Naive thymus-derived CD8-positive, alpha-beta T cell (primary cell): ENCODE measurements around the gene FAM117B. TPM values are rescaled to one million over a fixed set of nuclear protein-coding genes. Genes with fewer than 3 reads are reported as not detected.
"Not testable (repeated sequence)": the region's sequence is repeated elsewhere in the genome, so short reads cannot be mapped to it uniquely, and the experiment has no call there.

Source experiments
- ATAC-seq, 2 donors: fragments of 150-1000 bp; cut with Tn5 transposase in 1 of 2; sonication (Bioruptor Pico), chemical (Tn5 transposase) in 1 of 2; 1 replicate in 1 of 2; 2 replicates in 1 of 2; pipeline ENCODE4 v1.10.0; 2021; ENCODE audit warnings: mild to moderate bottlenecking in 2 of 2, moderate library complexity in 2 of 2
- POLR2A ChIA-PET: fragments of 350-600 bp; sonication (Branson Sonifier 250); formaldehyde crosslinking; loops from one replicate; lab custom pipeline; 2021; ENCODE audit warnings: antibody characterized with exemption; lab: Charles Lee
- DNase-seq, 10 donors: peaks; one replicate each; pipeline versions ENCODE4 v3.0.0 to v3.0.0-alpha.2; 2020 to 2022
- H3K27ac Mint-ChIP-seq, 10 donors: one replicate each; pipeline ENCODE4 v1.8.0; 2020 to 2022; ENCODE audit warnings: mild to moderate bottlenecking in 10 of 10, mixed read lengths in 10 of 10, moderate library complexity in 4 of 10, inconsistent platforms in 1 of 10
- H3K27me3 Mint-ChIP-seq, 5 donors: one replicate each; pipeline ENCODE4 v1.8.0; 2021 to 2022; ENCODE audit warnings: mixed read lengths in 5 of 5
- H3K36me3 Mint-ChIP-seq, 3 donors: one replicate each; pipeline ENCODE4 v1.8.0; 2020 to 2022; ENCODE audit warnings: mixed read lengths in 3 of 3, mild to moderate bottlenecking in 2 of 3, inconsistent platforms in 1 of 3
- H3K4me1 Mint-ChIP-seq, 4 donors: one replicate each; pipeline ENCODE4 v1.8.0; 2021 to 2022; ENCODE audit warnings: mixed read lengths in 4 of 4
- H3K4me3 Mint-ChIP-seq, 10 donors: one replicate each; pipeline ENCODE4 v1.8.0; 2020 to 2022; ENCODE audit warnings: mild to moderate bottlenecking in 10 of 10, mixed read lengths in 10 of 10, moderate library complexity in 6 of 10, inconsistent platforms in 1 of 10
- H3K9me3 Mint-ChIP-seq, 9 donors: one replicate each; pipeline ENCODE4 v1.8.0; 2020 to 2022; ENCODE audit warnings: mixed read lengths in 9 of 9, mild to moderate bottlenecking in 3 of 9, inconsistent platforms in 1 of 9, moderate library complexity in 1 of 9
- polyA plus RNA-seq, 3 donors: library from polyadenylated mRNA; unstranded; fragments of 300-500 nt; fragmentation: Illumina TruSeq; gene quantifications; one replicate each; pipeline ENCODE4 v1.2.3, GENCODE V29; 2021
- total RNA-seq, 8 experiments: library from RNA in 2 of 8; stranded (reverse) in 2 of 8; gene quantifications; one replicate each; pipeline ENCODE4 v1.2.3 and lab custom pipeline; 2021 to 2026

Gene FAM117B
- total and polyA plus RNA-seq, 5 experiments from 2014 or later: 11.0 to 57.2 (median 24.4) TPM

DNA sequence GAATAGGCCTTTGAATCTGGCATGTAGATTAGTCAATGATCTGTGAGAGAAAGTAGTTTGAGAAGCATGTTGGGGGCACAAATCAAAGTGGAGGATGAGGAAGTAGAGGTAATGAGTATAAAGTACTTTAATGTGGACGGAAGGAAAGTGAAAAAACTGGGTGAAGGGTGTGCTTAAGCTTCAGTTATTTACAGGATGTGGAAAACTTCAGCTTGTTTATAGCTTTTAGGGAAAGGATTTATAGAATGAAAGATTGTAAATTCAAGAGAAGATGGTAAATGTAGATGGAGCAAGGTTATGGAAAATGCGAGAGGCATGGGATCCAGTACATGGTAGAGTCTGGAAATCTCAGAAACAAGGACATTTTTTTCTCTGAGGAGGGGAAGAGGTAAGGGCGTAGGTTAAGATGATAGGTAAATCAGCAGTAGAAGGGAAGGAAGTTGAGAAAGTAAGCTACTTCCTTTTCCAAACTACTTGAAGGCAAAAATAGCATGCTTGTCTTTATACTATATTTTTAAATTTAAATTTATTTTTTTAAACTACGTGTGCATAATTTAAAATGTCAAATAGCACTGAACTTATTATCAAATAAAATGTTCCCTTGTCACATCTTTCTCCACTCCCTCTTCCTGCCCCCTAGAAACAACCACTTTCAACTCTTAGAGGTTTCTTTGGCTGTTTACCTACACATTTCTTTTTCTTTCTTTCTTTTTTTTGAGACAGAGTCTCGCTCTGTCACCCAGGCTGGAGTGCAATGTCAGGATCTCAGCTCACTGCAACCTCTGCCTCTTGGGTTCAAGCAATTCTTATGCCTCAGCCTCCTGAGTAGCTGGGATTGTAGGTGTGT is 8.5 kb downstream of the FAM117B start:
- H3K27me3 Mint-ChIP-seq: no peaks in the 10 kb centered on the region
- peaks cover 26 to 73% (median 62%) of the 10 kb centered on the region in 4 donors for H3K4me1 Mint-ChIP-seq
- peak overlapping the region in 7 of 10 donors; percentile 87 to 95 (median 91) for H3K27ac Mint-ChIP-seq
- H3K4me3 Mint-ChIP-seq: peak overlapping the region in 8 of 10 donors; percentile 74 to 89 (median 78)
- ATAC-seq: peak; percentile 70 to 79
- POLR2A ChIA-PET: interaction anchor here (0.5 to 2.5 kb wide), 22 partner anchors 8 to 1225 kb away, joined by 3 to 73 read pairs (median 5); partner anchors contain the start of genes CTLA4 and FAM117B
- no peaks in the 10 kb centered on the region for H3K9me3 Mint-ChIP-seq
- peak in 7 of 10 donors; percentile 20 to 87 (median 75) for DNase-seq
- H3K36me3 Mint-ChIP-seq: no peaks in the 10 kb centered on the region

- no peaks in the 10 kb centered on the region for H3K27me3 Mint-ChIP-seq
- H3K4me1 Mint-ChIP-seq: peaks cover 42 to 84% (median 83%) of the 10 kb centered on the region in 4 donors
- peaks cover 0 to 5% (median 0%) of the 10 kb centered on the region in 3 donors for H3K36me3 Mint-ChIP-seq
- DNase-seq: no peak
- ATAC-seq: no peak
- peak overlapping the region; percentile 66 to 96 (median 90) for H3K27ac Mint-ChIP-seq
- H3K4me3 Mint-ChIP-seq: peak overlapping the region in 8 of 10 donors; percentile 23 to 75 (median 60)
- H3K9me3 Mint-ChIP-seq: no peaks in the 10 kb centered on the region
- POLR2A ChIA-PET: interaction anchor here (0.9 kb wide), 1 partner anchor 11 kb away, joined by 4 read pairs; no protein-coding TSS in a partner anchor
Measured at GRCh38 chr2:202652119-202652518, 17.4 kb downstream of the FAM117B start.

GRCh38 chr2:202653890-202654289 is 19.1 kb downstream of the FAM117B start:
- peaks cover 43 to 90% (median 88%) of the 10 kb centered on the region in 4 donors for H3K4me1 Mint-ChIP-seq
- DNase-seq: no peak
- POLR2A ChIA-PET: interaction anchor here (1.5 kb wide), 1 partner anchor 19 kb away, joined by 7 read pairs; the partner anchor contains the start of gene FAM117B

DNA sequence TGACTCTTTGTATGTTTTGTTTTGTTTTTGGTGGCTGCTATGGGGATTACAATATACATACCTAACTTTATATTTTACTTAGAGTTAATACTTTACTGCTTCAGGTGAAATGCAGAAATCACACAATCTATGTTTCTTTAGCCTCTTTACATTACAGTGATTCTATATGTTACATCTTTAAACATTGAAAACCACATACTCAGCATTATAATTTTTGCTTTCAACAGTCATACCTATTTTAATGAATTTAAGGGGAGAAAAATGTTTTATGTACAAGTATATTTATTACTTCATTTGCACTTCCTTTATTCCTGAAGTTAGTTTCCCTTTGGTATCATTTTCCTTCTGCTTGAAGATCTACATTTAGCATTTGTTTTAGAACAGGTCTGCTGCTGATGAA is 23.1 kb downstream of the FAM117B start:
- peak overlapping the region in 9 of 10 donors; percentile 29 to 80 (median 70) for H3K4me3 Mint-ChIP-seq
- H3K9me3 Mint-ChIP-seq: no peaks in the 10 kb centered on the region
- H3K4me1 Mint-ChIP-seq: peaks cover 45 to 89% (median 86%) of the 10 kb centered on the region in 4 donors
- POLR2A ChIA-PET: interaction anchor here (1.1 to 3.5 kb wide), 2 partner anchors 14 to 23 kb away, joined by 4 to 13 read pairs; partner anchors contain the start of gene FAM117B
- H3K36me3 Mint-ChIP-seq: peaks cover 0 to 10% (median 8%) of the 10 kb centered on the region in 3 donors
- ATAC-seq: peak in 1 of 2 donors; percentile 32
- no peaks in the 10 kb centered on the region for H3K27me3 Mint-ChIP-seq
- DNase-seq: no peak
- H3K27ac Mint-ChIP-seq: peak overlapping the region; percentile 67 to 96 (median 88)

More at GRCh38 chr2:202653890-202654289, 19.1 kb downstream of the FAM117B start:
- Mint-ChIP-seq H3K27me3 (no peaks in the 10 kb centered on the region), H3K27ac (peak overlapping the region; percentile 61 to 96 (median 88)), H3K9me3 (no peaks in the 10 kb centered on the region), H3K36me3 (peaks cover 0 to 5% (median 0%) of the 10 kb centered on the region in 3 donors), H3K4me3 (peak overlapping the region in 9 of 10 donors; percentile 25 to 75 (median 70))
- ATAC-seq: no peak

GRCh38 chr2:202660796-202661195 is 26.0 kb downstream of the FAM117B start:
- DNase-seq: no peak
- peak overlapping the region in 7 of 10 donors; percentile 8 to 65 (median 27) for H3K4me3 Mint-ChIP-seq

DNA sequence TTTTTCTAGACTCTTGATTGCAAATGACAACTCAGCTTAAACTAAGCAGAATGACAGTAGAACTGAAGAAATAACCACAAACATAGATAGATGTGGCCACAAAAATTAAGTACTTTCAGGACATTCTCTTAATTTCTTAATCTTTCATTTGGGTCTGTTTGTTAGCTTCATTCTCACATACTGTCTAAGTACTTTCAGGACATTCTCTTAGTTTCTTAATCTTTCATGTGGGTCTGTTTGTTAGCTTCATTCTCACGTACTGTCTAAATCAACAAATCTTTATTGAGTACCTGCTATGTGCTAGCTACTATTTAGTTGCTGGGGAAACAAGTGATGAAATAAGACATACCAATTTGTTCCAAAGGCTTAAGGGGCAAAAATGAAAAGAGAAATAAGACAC is 35.1 kb downstream of the FAM117B start:
- DNase-seq (peak in 2 of 10 donors; percentile 49 to 57), ATAC-seq (peak; percentile 66 to 81)
- H3K9me3 Mint-ChIP-seq: peaks cover 0 to 3% (median 0%) of the 10 kb centered on the region in 9 donors
- peak overlapping the region; percentile 46 to 78 (median 72) for H3K4me3 Mint-ChIP-seq
- peaks cover 35 to 92% (median 80%) of the 10 kb centered on the region in 4 donors for H3K4me1 Mint-ChIP-seq
- no peaks in the 10 kb centered on the region for H3K27me3 Mint-ChIP-seq
- POLR2A ChIA-PET: interaction anchor here (0.6 to 3.0 kb wide), 6 partner anchors 8 to 124 kb away, joined by 3 to 46 read pairs (median 6); partner anchors contain the start of gene FAM117B
- peak overlapping the region; percentile 80 to 96 (median 88) for H3K27ac Mint-ChIP-seq
- peaks cover 0 to 4% (median 0%) of the 10 kb centered on the region in 3 donors for H3K36me3 Mint-ChIP-seq

More at GRCh38 chr2:202660796-202661195, 26.0 kb downstream of the FAM117B start:
- H3K27me3 Mint-ChIP-seq: no peaks in the 10 kb centered on the region
- ATAC-seq: no peak
- POLR2A ChIA-PET: interaction anchor here (1.9 kb wide), 1 partner anchor 26 kb away, joined by 10 read pairs; the partner anchor contains the start of gene FAM117B
- no peaks in the 10 kb centered on the region for H3K9me3 Mint-ChIP-seq
- H3K36me3 Mint-ChIP-seq: peaks cover 0 to 16% (median 8%) of the 10 kb centered on the region in 3 donors
- peaks cover 36 to 88% (median 81%) of the 10 kb centered on the region in 4 donors for H3K4me1 Mint-ChIP-seq
- H3K27ac Mint-ChIP-seq: peak overlapping the region in 9 of 10 donors; percentile 31 to 96 (median 59)

DNA sequence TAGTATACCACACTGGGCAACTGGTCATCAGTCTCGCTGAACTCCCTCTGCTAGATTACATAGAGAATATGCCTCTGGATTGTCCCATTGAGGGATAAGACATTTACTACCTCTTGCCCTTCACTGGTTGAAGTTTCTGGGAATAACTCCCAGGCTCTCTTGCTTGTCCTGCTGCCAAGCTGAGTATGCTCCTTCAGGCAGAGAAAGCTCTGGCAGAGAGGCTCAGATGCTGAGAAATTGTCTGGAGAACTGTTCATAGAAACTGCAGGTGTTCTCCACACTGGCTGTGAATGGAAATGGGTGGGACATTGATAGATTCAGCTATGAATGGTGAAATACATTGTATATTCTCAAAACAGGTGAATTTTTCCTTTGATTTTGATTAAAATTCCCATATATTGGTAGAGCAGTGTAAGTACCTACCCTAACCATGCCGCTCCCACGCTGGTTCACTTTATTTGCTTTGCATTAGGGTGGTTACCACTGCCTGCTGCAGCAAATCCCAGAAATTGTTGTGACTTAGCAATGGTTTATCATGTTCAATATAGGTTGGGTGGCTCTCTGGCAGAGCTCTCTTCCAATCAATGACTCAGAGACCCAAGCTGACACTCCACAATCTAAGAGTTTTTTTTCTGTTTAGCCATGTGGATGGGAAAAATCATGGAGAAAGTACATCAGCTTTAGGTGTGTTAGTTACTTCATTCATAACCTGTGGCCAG is 36.7 kb downstream of the FAM117B start:
- peak overlapping the region in 7 of 10 donors; percentile 8 to 78 (median 34) for H3K4me3 Mint-ChIP-seq
- H3K4me1 Mint-ChIP-seq: peaks cover 32 to 86% (median 81%) of the 10 kb centered on the region in 4 donors
- H3K36me3 Mint-ChIP-seq: peaks cover 0 to 3% (median 2%) of the 10 kb centered on the region in 3 donors
- H3K9me3 Mint-ChIP-seq: peaks cover 0 to 4% (median 0%) of the 10 kb centered on the region in 9 donors
- DNase-seq (no peak), ATAC-seq (no peak)
- peak overlapping the region in 8 of 10 donors; percentile 46 to 96 (median 81) for H3K27ac Mint-ChIP-seq
- POLR2A ChIA-PET: interaction anchor here (1.9 to 3.0 kb wide), 2 partner anchors 28 to 35 kb away, joined by 8 to 46 read pairs; partner anchors contain the start of gene FAM117B
- H3K27me3 Mint-ChIP-seq: no peaks in the 10 kb centered on the region

- ATAC-seq, H3K27me3 Mint-ChIP-seq, DNase-seq: not testable (repeated sequence)
- Mint-ChIP-seq H3K9me3 (peaks cover 0 to 21% (median 11%) of the 10 kb centered on the region in 9 donors), H3K36me3 (peaks cover 10 to 13% (median 10%) of the 10 kb centered on the region in 3 donors), H3K4me3 (peak overlapping the region in 5 of 10 donors; percentile 33 to 83 (median 41)), H3K4me1 (peaks cover 30 to 83% (median 82%) of the 10 kb centered on the region in 4 donors), H3K27ac (peak overlapping the region in 9 of 10 donors; percentile 11 to 87 (median 78))
- POLR2A ChIA-PET: interaction anchor here (1.6 to 4.9 kb wide), 2 partner anchors 11 to 40 kb away, joined by 5 to 43 read pairs; partner anchors contain the start of gene FAM117B
Measured at GRCh38 chr2:202675097-202675496, 40.3 kb downstream of the FAM117B start.

DNA sequence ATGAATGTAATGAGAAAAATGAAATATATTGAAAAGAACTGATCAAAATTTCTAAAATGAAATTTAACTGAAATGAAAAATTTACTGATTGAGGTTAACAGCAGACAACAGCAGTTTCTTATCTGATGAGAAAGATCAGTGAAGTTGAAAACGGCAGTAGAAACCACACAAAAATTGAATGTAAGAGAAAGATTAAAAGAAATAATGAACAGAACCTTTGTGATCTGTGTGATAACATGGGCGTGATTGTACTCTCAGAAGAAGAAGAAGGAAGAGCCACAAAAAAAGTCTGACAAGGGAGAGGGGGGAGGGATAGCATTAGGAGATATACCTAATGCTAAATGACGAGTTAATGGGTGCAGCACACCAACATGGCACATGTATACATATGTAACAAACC is 45.2 kb downstream of the FAM117B start:
- ATAC-seq (peak; percentile 50 to 77), DNase-seq (peak in 2 of 10 donors; percentile 34 to 40)
- Mint-ChIP-seq H3K27me3 (no peaks in the 10 kb centered on the region), H3K4me3 (peak overlapping the region in 4 of 10 donors; percentile 2 to 43 (median 7)), H3K27ac (peak overlapping the region in 5 of 10 donors; percentile 4 to 84 (median 78)), H3K9me3 (peaks cover 5 to 39% (median 26%) of the 10 kb centered on the region in 9 donors), H3K36me3 (peaks cover 17 to 40% (median 32%) of the 10 kb centered on the region in 3 donors), H3K4me1 (peaks cover 18 to 59% (median 54%) of the 10 kb centered on the region in 4 donors)
- POLR2A ChIA-PET: interaction anchor here (1.1 kb wide), 1 partner anchor 46 kb away, joined by 4 read pairs; no protein-coding TSS in a partner anchor

DNA sequence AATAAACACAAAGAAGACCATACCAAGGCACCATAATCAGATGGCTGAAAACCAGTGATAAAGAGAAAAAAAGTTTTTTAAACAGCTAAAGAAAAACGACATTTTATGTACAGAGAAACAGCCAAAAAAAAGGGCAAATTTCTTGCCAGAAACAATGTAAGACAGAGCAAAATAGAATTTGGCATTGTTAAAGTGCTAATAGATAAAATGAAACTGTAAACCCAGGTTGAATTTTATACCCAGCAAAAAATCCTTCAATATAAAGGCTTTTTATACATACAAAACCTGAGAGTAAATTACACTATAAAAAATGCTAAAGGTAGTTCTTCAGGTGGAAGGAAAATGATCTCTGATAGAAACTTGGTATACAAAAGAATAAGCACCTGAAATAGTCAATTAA is 45.7 kb downstream of the FAM117B start:
- Mint-ChIP-seq H3K27ac (peak overlapping the region in 5 of 10 donors; percentile 38 to 84 (median 72)), H3K27me3 (no peaks in the 10 kb centered on the region), H3K36me3 (peaks cover 14 to 42% (median 32%) of the 10 kb centered on the region in 3 donors), H3K4me1 (peaks cover 16 to 56% (median 51%) of the 10 kb centered on the region in 4 donors), H3K4me3 (peak overlapping the region in 1 of 10 donors; percentile 2), H3K9me3 (peaks cover 5 to 39% (median 25%) of the 10 kb centered on the region in 9 donors)
- no peak for DNase-seq
- no peak for ATAC-seq
- POLR2A ChIA-PET: no interaction called here

DNA sequence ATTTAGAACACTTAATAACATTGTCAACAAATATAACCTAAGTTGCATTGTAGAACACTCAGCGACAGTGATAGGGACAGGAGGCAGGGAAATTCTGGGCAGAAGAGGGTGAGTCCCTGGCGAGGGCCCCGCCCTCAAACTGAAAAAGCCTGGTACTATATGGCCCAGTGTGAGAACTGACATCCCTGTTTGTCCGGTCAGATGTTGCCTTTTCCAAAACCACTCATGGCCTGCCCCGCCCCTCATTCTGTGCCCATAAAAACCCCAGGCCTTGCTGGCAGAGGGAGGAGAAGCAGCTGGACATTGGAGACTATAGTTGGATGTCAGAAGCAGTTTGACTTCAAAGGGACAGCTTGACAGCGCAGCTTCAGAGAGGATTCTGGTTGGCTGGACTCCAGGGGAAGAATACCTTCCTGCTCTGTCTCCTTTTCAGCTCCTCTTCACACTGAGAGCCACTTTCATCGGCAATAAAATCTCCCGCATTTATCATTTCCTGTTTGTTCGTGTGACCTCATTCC is 47.0 kb downstream of the FAM117B start:
- H3K4me1 Mint-ChIP-seq: peaks cover 16 to 58% (median 45%) of the 10 kb centered on the region in 4 donors
- ATAC-seq (no peak), DNase-seq (no peak)
- POLR2A ChIA-PET: interaction anchor here (0.8 kb wide), 2 partner anchors 10 to 39 kb away, joined by 3 read pairs; no protein-coding TSS in a partner anchor
- H3K36me3 Mint-ChIP-seq: peaks cover 14 to 41% (median 38%) of the 10 kb centered on the region in 3 donors
- H3K27ac Mint-ChIP-seq: peak overlapping the region in 5 of 10 donors; percentile 6 to 83 (median 24)
- no peaks in the 10 kb centered on the region for H3K27me3 Mint-ChIP-seq
- peak overlapping the region in 2 of 10 donors; percentile 31 to 59 for H3K4me3 Mint-ChIP-seq
- H3K9me3 Mint-ChIP-seq: peaks cover 5 to 39% (median 25%) of the 10 kb centered on the region in 9 donors
